ENCODE measurements around the gene MADCAM1.

The MADCAM1 gene

DNA sequence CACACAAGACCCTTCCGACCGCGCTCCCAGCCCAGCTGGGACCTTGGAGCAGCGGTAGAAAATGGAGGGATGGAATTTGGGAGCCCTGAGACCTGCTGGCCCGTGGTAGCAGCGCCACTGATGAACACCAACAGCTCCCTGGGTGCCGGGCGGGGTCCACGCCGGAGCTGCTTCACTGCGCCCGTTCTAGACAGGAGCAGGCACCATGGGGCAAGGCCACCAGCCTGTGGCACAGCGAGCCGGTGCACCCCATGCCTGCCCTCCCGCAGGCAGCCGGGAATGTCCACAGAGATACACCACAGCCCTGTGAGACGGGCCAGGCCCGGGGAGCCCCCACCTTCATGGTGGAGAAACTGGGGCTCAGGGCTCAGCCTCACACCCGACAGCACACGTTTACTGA, 25.6 kb upstream of the MADCAM1 start:
- TF ChIP-seq, protein P1, sequence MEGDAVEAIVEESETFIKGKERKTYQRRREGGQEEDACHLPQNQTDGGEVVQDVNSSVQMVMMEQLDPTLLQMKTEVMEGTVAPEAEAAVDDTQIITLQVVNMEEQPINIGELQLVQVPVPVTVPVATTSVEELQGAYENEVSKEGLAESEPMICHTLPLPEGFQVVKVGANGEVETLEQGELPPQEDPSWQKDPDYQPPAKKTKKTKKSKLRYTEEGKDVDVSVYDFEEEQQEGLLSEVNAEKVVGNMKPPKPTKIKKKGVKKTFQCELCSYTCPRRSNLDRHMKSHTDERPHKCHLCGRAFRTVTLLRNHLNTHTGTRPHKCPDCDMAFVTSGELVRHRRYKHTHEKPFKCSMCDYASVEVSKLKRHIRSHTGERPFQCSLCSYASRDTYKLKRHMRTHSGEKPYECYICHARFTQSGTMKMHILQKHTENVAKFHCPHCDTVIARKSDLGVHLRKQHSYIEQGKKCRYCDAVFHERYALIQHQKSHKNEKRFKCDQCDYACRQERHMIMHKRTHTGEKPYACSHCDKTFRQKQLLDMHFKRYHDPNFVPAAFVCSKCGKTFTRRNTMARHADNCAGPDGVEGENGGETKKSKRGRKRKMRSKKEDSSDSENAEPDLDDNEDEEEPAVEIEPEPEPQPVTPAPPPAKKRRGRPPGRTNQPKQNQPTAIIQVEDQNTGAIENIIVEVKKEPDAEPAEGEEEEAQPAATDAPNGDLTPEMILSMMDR (IDR thresholded peaks at IDR 0.05) = no peak

DNA sequence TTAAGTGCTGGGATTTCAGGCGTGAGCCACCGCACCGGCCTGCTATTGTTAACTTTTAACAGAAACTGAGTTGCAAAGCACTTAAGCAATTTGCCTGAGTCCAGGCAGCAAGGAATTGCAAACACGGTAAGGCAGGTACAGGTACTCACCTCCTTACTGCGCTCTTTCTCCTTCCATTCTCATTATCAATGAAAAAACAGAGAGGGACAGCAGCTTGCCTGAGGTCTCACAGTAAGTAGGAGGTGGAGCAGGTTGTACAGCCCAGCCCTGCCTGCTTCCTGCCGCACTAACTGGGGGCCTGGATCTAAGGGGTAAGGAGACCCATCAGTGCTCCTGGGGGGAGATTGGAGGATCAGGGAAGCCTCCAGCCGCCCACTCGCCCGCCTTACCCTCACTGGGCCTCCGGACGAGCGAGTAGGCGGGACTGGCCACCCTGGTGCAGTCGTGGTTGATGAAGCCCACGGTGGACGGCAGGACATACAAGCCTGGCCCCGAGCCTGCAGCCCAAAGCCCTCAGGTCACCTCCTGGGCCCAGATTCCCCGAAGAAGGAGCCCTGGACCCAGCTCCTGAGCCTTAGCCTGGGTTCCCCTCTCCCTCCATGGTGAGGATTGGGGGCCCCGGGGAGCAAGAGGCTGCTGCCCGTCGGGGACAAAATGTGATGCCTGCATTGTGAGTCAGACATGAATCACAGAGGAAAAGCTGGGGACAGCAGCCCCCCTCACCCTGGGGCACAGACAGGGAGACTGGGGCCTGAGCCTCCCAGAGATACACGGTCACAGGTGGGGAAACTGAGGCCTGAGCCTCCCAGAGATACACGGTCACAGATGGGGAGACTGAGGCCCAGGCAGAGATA, 24.1 kb upstream of the MADCAM1 start:
- TF ChIP-seq, protein P1 (IDR thresholded peaks at IDR 0.05) = no peak

DNA sequence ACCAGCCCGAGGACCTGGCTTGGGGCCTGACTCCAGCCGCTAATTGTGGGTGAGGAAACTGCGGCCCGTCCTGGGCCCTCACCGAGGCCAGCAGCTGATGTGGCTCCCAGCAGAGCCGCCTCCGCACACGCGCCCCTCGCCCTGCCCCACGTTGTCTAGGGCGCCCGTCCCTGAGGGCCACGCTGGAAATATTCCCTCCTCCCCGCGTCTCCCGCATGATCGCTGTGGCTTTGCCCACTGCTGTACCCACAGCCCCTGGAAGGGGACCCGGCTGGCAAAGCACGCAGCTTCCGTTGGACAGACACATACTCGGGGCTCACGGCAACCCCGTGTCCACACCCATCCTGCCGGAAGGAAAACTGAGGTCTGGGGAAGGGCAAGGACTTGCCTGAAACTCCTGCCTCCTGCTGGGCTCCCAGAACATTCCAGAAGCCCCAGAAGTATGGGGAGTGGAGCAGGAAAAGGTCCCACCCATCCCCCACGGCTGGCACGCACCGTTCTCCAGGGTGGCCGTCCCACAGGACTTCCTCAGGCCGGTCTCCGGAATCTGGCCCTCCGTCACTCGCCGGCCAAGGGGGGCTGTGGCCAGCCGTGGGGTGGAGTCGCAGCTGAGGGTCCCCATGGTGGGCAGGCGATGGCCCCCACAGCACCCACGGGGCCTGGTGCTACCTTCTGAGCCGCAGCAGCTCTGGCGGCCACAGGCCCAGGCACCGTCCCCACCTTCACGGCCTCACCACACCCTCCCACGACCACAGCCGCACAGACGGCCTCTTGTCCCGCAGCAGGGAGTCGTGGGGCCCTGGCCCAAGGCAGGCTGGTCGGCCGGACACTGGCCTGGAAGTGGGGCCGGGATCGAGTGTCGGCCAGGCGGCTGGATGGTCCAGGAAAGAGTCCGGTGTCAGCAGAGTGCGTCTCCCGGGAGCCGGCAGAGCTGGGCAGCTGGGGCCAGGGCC, 21.9 kb upstream of the MADCAM1 start:
- TF ChIP-seq, protein P1 (IDR thresholded peaks at IDR 0.05) = no peak

DNA sequence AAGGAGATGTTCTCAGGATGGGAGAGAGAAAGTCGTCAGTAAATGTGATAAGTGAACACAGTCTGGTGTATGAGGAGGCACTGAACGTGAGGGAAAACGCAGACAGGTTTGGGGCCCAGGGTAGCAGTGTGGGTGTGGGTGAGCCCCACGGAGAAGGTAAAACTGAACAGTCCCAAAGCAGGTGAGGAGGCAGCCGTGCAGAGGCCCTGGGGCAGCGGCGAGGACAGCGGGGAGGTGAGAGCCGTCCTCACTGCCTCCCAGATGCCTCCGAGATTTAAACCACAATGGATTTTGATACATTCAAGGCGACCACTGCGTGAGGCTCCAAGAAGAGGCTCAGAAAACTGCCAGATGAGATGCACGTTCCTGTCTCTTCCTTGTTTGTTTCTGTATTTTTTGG, 20.9 kb upstream of the MADCAM1 start:
- TF ChIP-seq, protein P1 (IDR thresholded peaks at IDR 0.05) = no peak

DNA sequence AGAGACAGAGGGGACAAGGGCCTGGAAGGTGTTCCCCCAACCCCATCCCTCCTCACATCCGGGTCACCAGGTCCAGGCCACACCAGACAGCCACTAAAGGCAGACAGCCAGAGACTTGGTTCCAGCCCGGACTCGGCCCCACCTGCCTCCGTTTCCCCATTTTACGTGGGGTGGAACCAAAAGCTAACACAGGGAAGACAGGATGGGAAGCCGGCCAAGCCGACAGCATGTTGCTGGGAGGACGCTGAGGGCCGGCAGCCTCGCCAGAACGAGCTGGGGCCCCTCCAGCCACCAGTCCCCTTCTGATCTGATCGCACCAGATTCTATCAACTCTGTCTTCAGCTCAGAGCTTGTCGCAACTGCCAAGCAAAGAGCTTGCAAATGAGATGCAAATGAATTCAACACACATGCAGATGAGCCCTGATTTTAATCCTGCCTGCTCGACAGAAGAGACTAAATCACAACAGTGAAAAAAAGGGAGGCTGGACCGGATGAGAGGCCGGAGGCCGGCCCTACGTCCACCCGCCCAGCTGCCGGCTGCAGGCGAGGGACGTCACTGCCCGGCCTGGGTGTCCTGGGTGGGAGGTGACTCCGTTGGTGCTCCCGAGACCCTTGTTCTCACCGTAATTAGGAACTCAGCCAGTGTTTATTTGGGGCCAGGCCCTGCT, 17.9 kb upstream of the MADCAM1 start:
- TF ChIP-seq, protein P1 (IDR thresholded peaks at IDR 0.05) = no peak

DNA sequence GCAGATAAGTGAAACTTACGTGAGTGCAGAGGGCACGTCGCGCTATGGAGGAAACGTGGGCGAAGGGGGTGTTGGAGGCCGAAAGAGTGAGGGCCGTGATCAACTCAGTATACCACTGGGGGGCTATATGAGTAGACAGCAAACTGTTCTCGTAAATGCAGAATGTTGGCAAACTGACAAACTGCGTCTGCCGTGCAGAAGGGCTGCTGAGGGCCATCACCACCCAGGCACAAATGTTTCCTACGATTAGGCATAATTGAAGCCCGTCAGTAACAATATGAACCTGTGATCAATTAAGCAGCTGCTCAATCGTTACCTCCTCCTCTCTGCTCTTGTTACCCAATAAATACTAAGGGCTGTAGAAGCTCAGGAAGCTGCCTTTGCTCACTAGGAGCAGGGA, 17.3 kb upstream of the MADCAM1 start:
- TF ChIP-seq, protein P1 (IDR thresholded peaks at IDR 0.05) = no peak
